Measurements from ENCODE around the gene ATP6V0A1.
A peak's percentile ranks its signal among the peaks of the same experiment; 100 is the strongest.
"Not testable (repeated sequence)": the region's sequence is repeated elsewhere in the genome, so short reads cannot be mapped to it uniquely, and the experiment has no call there.

Gene ATP6V0A1

DNA sequence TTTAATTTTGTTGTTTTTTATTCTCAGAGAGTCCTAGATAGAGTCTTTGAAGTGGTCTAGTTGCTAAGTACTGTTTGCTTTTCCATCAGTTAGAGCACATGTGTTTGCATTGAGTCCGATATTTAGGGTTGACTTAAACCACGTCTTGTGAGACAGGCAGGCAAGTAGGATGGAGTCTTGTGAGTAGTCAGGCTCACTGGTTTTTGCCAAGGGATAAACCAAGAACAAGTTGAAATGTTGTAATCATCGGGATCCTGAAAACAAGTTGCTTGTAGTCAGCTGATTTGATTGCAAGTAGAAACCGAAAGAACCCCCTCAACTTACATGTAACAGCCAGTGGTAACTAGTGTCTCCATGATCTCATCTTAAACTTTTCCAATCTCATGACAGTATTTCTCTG is 17.2 kb downstream of the ATP6V0A1 start:
- DNase-seq (ENCODE audit: low read depth in 1 of 2, low spot score in 1 of 2) = no peak

DNA sequence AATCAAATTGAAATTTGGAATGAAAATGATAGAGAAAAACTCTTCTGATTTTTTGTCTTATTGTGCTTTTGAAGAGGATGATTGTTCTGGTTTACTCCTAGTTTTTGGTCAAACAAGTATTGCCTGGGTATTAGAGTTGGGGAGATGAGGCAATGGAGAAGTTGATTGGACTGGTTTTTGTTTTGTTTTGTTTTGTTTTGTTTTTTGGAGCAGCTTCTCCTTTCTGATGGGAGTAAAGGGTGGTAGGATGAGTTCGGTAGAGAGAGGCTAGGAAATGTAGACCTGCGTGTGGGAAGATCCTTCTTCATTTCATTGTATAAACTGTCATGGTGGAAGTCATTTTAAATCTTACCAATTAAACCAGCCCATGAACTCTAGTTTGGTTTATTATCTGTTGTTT is 17.7 kb downstream of the ATP6V0A1 start:
- no peak for DNase-seq (ENCODE audit: low read depth in 1 of 2, low spot score in 1 of 2)

- no peak for DNase-seq (ENCODE audit: low read depth in 1 of 2, low spot score in 1 of 2)
These were observed 18.5 kb downstream of the ATP6V0A1 start for GRCh38 chr17:42477173-42477572.

DNA sequence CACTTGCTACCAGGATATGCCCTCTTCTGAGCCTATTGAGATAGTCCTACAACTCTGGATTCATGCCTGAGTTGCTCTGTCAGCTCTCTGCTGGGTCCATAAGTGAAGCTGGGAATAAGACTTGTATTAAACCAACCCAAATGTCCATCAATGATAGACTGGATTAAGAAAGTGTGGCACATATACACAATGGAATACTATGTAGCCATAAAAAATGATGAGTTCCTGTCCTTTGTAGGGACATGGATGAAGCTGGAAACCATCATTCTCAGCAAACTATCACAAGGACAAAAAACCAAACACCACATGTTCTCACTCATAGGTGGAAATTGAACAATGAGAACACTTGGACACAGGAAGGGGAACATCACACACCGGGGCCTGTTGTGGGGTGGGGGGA is 19.1 kb downstream of the ATP6V0A1 start:
- not testable (repeated sequence) for DNase-seq (ENCODE audit: low read depth in 1 of 2, low spot score in 1 of 2)

GRCh38 chr17:42484304-42484703 is 25.6 kb downstream of the ATP6V0A1 start:
- peak; percentile 35 to 57 for DNase-seq (ENCODE audit: low read depth in 1 of 2, low spot score in 1 of 2)

DNA sequence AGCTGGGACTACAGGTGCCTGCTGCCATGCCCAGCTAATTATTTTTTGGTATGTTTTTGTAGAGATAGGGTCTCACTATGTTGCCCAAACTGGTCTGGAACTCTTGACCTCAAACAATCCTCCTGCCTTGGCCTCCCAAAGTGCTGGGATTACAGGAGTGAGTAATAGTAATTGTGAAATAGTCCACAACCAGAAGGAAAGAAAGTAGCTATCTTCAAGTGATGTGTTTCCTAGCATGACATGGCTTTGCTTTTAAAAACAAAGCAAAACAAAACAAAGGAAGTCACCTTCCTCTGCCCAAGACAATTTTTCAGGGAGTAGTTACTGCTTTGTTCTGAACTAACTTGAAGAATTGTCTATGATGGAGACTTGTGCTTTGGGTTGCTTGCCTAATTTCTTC is 27.0 kb downstream of the ATP6V0A1 start:
- DNase-seq (ENCODE audit: low read depth in 1 of 2, low spot score in 1 of 2) = no peak

DNA sequence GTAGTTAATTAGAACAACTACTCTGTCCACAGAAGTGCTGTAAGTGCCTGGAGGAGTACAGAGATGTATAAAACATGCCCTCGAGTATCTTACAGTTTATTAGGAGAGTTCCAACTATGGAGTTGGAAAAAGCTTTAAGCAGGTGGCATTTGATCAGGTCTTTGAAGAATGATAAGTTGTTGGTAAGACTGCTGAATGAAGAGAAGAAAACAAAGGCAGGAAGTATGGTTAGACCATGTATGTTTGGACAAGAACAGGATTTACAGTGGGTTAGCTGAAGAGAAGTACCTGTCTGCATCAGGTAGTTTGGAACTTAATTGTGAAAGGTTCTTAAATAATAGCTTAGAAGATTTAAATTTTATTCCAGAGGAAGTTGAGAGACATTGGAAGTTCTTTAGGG is 29.4 kb downstream of the ATP6V0A1 start:
- DNase-seq (ENCODE audit: low read depth in 1 of 2, low spot score in 1 of 2) = no peak

GRCh38 chr17:42493319-42493718 is 34.6 kb downstream of the ATP6V0A1 start:
- no peak for DNase-seq (ENCODE audit: low read depth in 1 of 2, low spot score in 1 of 2)

DNA sequence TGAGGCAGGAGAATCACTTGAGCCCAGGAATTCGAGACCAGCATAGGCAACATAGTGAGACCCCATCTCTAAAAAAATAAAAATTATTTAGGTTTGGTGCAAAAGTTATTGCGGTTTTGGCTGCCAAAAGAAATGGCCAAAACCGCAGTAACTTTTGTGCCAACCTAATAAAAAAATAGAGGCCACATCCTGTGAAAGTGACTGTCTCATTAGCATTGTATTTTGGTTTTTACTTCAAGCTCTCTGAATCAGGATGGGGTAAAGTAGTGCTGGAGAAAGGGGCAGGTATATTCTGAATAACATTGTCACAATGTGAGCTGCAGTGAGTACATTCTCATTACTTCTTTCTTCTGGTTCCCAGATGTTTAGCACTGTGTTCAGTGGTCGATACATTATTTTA is 36.0 kb downstream of the ATP6V0A1 start:
- no peak for DNase-seq (ENCODE audit: low read depth in 1 of 2, low spot score in 1 of 2)

DNA sequence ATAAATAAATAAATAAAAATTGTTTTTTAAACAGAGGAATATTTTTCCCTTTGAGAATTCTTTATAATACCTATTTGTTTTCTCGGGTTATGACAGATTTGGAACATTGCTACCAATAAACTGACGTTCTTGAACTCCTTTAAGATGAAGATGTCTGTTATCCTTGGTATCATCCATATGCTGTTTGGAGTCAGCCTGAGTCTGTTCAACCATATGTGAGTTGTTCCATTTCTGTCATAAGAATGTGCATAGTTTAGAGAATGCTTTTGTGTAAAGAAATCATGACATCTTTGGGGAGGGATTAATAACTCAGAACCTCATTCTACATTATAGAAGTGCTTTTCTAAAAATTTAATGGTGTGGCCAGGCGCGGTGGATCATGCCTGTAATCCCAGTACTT is 40.1 kb downstream of the ATP6V0A1 start:
- DNase-seq (ENCODE audit: low read depth in 1 of 2, low spot score in 1 of 2) = no peak

DNA sequence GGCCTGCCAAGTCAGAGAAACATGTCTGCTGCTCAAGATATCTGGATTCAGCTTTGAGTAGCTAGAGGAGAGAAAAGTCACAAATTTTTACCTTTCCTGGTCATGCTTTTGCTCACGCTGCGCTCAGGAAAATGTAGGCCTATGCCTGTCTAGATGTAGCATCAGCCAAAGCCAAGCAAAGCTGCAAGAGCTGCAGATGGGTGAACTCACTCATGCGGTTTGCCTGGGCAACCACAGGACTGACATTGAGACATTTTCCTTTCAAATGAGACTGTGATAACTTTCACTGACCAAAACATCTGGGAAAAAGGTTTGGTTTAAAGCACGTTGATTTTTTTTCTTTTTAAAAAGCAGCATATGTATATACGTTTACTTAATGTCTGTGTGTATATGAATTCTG is 43.4 kb downstream of the ATP6V0A1 start:
- no peak for DNase-seq (ENCODE audit: low read depth in 1 of 2, low spot score in 1 of 2)

GRCh38 chr17:42502926-42503325 is 44.2 kb downstream of the ATP6V0A1 start:
- no peak for DNase-seq (ENCODE audit: low read depth in 1 of 2, low spot score in 1 of 2)

DNA sequence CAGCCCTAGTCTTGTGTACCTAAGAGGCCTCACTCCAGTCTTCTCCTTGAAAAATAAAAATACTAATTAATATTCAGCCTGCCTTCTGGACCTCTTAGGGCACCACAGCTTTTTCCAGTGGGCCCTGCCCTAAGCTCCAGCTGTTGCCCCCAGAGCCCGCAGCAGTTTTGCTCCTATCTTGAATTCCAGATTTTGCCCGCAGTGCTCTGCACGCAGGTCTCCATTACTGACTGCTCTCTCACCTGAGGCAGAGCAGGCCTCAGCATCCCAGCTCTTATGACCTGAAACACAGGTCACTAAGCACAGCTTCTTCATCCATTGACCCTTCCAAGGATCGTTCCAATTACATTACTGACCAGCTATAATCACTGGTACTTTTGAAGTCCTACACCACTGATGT is 49.0 kb downstream of the ATP6V0A1 start:
- no peak for DNase-seq (ENCODE audit: low read depth in 1 of 2, low spot score in 1 of 2)

DNA sequence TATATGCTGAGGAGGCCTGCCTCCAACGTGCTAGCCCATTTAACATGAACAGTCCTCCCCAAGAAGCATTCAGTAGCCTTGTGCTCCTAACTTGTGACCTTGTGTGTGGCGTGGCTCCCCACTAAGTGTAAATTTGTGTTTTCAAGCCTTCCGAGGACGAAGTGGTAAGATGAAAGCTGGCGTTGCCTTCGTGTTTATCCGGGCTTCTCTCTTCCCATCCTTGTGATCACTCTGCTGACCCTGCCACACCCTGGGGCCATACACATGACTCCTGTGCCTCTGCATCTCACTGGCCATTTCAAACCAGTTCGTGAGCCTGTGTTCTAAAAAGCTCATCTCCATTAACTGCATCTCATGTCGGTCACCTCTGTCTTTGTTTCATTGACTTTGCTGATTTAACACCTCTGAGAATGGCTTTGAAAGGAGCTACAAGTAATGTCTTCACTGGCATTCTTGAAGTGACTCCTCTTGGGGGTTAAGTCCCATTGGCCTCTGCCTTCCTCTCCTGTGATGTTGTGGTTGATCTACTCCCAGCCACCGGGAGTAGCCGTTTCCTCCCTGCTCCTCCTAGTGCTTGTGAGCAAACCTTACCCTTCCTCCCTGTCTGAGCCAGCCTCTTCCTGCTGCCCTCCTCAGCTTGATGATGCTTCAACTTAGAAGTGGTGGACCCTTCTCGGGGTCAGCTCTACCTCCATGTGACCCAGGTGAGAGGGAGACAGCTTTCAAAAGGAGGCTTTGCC is 49.9 kb downstream of the ATP6V0A1 start:
- no peak for DNase-seq (ENCODE audit: low read depth in 1 of 2, low spot score in 1 of 2)

DNA sequence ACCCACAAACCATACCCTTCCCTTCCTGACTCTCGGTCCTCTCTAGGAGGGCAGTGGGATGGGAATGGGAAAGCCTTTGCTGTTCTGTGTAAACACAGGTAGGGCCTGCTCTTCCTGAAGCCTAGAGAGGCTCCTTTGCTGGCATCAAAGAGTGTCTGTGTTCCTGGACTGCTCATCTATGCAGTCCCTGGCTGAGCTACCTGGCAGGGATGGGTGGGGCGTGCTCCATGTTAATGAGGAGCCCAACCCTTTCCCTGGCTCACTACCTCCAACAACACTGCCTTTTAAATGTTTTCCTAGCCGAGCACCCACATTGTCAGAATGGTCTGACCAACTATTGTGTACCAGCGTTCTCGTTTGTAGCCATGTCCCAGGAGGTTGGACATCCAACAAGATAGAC is 50.7 kb downstream of the ATP6V0A1 start:
- no peak for DNase-seq (ENCODE audit: low read depth in 1 of 2, low spot score in 1 of 2)

- no peak for DNase-seq (ENCODE audit: low read depth in 1 of 2, low spot score in 1 of 2)
These were observed 51.2 kb downstream of the ATP6V0A1 start for GRCh38 chr17:42509841-42510240.

DNA sequence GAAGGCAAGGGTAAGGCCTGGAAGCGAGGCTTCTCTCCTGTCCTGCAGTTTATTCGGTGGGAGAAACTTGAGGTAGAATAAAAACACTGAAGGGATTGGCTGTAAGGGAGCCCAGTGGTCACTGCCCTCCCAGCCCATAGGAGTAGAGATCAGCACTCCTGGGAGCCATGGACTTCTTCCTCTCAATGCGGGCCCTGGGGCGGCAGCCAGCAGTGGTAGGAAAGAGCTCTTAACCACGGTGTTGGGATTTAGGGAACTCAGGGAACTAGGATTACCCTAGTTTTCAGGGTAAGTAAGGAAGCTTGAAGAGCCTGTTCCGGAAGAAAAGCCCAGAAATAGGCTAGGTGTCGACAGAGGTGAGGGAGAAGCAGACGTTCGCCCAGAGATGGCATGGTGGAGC is 53.6 kb downstream of the ATP6V0A1 start:
- no peak for DNase-seq (ENCODE audit: low read depth in 1 of 2, low spot score in 1 of 2)

GRCh38 chr17:42512733-42513251 is 54.1 kb downstream of the ATP6V0A1 start:
- DNase-seq (ENCODE audit: low read depth in 1 of 2, low spot score in 1 of 2) = no peak

GRCh38 chr17:42513686-42514085 is 55.0 kb downstream of the ATP6V0A1 start:
- no peak for DNase-seq (ENCODE audit: low read depth in 1 of 2, low spot score in 1 of 2)

GRCh38 chr17:42514279-42514678 is 55.6 kb downstream of the ATP6V0A1 start:
- no peak for DNase-seq (ENCODE audit: low read depth in 1 of 2, low spot score in 1 of 2)

GRCh38 chr17:42514867-42515266 is 56.2 kb downstream of the ATP6V0A1 start:
- no peak for DNase-seq (ENCODE audit: low read depth in 1 of 2, low spot score in 1 of 2)

DNA sequence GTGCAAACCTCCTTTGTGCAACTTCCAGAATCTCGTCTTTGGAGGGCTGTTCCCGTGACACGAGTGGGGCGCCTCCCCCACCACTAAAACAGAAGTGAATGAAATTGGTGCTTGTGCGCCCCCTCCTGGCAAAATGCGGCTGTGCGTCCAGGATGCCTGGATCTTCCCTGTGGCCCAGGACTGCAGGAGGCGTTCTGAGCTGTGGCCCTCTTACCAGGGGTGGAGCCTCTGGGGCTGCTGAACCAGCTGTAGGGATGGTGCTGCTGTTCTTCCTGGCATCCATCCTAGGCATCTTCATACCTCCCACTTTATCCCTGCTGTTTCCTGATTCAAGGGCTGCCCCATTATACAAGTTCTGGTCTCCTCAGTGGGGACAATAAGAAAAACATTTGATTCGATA is 58.8 kb downstream of the ATP6V0A1 start:
- DNase-seq (ENCODE audit: low read depth in 1 of 2, low spot score in 1 of 2) = peak; percentile 66 to 79

GRCh38 chr17:42518046-42518754 is 59.5 kb downstream of the ATP6V0A1 start:
- no peak for DNase-seq (ENCODE audit: low read depth in 1 of 2, low spot score in 1 of 2)

All from activated T-helper 1 cell treated with anti-CD3 and anti-CD28 coated beads, Interleukin-2, amount 50 U/mL, for 16 hours (primary cell).